Astrocyte of the hippocampus (primary cell): Measurements from ENCODE around the gene CFAP45.
"Not testable (repeated sequence)": the region's sequence is repeated elsewhere in the genome, so short reads cannot be mapped to it uniquely, and the experiment has no call there.

Source experiments
- DNase-seq: peaks from one replicate; pipeline ENCODE4 v3.0.0; 2011; ENCODE audit warnings: low read depth, low spot score

CFAP45 gene

GRCh38 chr1:159904036-159904435, 4.1 kb upstream of the CFAP45 start:
- not testable (repeated sequence) for DNase-seq

- no peak for DNase-seq
These were observed 2.6 kb upstream of the CFAP45 start for GRCh38 chr1:159902541-159902940.

- DNase-seq, result no peak
These were observed 893 bp upstream of the CFAP45 start for GRCh38 chr1:159900755-159901360.

GRCh38 chr1:159899634-159900033, 331 bp downstream of the CFAP45 start:
- DNase-seq, result not testable (repeated sequence)

GRCh38 chr1:159898527-159898926, 1.4 kb downstream of the CFAP45 start:
- DNase-seq, result no peak

GRCh38 chr1:159897962-159898361, 2.0 kb downstream of the CFAP45 start:
- DNase-seq, result no peak

GRCh38 chr1:159896546-159896930, 3.4 kb downstream of the CFAP45 start:
- no peak for DNase-seq

- DNase-seq, result no peak
These were observed 4.0 kb downstream of the CFAP45 start for GRCh38 chr1:159895836-159896545.

GRCh38 chr1:159895286-159895685, 4.7 kb downstream of the CFAP45 start:
- no peak for DNase-seq

- no peak for DNase-seq
These were observed 7.0 kb downstream of the CFAP45 start for GRCh38 chr1:159892944-159893343.

GRCh38 chr1:159891275-159892157, 8.4 kb downstream of the CFAP45 start:
- DNase-seq, result peak; percentile 95

- DNase-seq, result no peak
These were observed 9.6 kb downstream of the CFAP45 start for GRCh38 chr1:159890390-159890789.

GRCh38 chr1:159889821-159890252, 10.1 kb downstream of the CFAP45 start:
- DNase-seq, result peak; percentile 87

- DNase-seq, result no peak
These were observed 10.8 kb downstream of the CFAP45 start for GRCh38 chr1:159889202-159889601.

GRCh38 chr1:159884296-159884695, 15.7 kb downstream of the CFAP45 start:
- no peak for DNase-seq

- DNase-seq, result no peak
These were observed 16.8 kb downstream of the CFAP45 start for GRCh38 chr1:159883134-159883533.

GRCh38 chr1:159882527-159882862, 17.5 kb downstream of the CFAP45 start:
- no peak for DNase-seq

GRCh38 chr1:159881622-159882526, 18.1 kb downstream of the CFAP45 start:
- peak; percentile 92 for DNase-seq

- DNase-seq, result no peak
These were observed 19.5 kb downstream of the CFAP45 start for GRCh38 chr1:159880430-159880829.

- no peak for DNase-seq
These were observed 20.0 kb downstream of the CFAP45 start for GRCh38 chr1:159879977-159880376.

- DNase-seq, result no peak
These were observed 20.8 kb downstream of the CFAP45 start for GRCh38 chr1:159879136-159879535.
